ENCODE results near the gene GPD1L.
A peak's percentile ranks its signal among the peaks of the same experiment; 100 is the strongest.

Gene GPD1L

GRCh38 chr3:32140943-32141342, 34.5 kb downstream of the GPD1L start:
- no peak for DNase-seq

DNA sequence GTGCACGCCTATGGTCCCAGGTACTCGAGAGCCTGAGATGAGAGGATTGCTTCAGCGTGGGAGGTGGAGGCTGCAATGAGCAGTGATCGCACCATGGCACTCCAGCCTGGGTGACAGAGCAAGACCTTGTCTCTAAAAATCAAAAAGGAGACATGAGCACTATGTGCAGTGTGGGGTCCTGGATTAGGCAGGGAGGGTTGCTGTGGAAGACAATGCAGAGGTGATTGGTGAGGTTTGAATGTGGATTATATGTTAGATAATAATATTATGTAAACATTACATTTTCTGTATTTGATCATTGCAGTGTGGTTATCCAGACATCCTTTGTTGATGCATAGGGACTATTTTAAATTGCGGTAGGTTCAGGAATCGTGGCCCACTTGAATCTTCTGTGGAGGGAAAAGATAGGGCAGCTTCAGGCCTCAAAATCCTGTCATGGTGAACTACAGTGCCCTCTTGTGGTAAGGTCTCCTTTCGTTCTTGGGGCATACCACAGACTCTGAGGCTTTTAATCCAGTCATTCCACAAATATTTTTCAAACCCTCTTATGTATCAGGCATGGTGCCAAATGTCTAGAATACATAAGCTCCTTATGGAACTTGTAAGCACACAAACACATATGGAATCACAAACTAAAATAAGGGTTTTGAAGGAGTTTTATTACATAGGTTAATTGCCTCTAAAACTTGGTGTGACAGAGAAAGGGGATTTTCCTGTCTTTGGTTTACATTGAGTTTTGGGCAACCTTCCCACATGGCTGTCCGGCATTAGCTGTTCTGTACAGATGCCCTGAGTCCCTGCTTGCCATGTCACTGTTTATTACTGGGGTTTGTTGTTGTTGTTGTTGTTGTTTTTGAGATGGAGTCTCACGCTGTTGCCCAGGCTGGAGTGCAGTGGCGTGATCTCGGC, 37.7 kb downstream of the GPD1L start:
- peak; percentile 26 to 49 for DNase-seq

DNA sequence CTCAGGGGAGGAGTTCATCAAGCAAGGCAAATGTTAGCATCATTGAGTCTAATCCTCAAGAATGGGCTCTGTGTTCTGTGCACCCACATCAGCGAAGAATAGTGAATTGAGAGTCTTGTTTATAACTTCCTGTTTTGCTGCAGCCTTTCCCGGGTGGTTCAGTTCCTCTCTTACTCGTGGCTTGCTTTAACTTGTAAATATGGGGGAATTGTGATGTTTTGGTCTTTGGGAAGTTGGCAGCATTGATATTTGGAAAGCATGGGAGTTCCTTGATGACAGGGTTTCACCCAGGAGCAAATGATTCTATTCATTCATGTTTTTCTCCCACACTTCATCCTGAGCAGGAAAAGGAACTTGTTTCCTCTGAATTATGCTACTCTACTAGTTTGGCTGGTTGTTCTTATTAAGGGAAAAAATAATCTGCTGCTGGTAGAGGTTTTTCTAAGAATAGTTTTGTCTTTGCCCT, 40.4 kb downstream of the GPD1L start:
- DNase-seq: no peak

GRCh38 chr3:32147509-32147908, 41.1 kb downstream of the GPD1L start:
- no peak for DNase-seq

DNA sequence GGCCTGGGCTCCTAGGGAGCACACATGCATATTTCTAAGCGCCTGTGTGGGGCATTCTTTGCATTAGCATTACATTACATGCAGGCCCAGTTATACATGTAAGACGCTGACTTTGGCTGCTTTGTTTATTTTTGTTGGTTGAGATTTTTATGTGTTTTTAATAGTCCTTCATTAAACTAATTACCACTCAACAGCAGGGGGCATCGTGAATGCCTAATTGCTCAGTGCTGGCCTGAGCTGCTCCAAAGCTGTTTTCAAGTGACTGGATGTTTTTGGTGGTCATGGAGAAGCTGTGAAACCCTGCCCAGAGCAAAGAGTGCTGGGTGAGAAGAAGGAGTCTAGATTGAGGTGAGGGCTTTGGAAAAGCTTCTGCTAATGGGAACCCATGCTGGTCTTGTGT, 41.5 kb downstream of the GPD1L start:
- no peak for DNase-seq

DNA sequence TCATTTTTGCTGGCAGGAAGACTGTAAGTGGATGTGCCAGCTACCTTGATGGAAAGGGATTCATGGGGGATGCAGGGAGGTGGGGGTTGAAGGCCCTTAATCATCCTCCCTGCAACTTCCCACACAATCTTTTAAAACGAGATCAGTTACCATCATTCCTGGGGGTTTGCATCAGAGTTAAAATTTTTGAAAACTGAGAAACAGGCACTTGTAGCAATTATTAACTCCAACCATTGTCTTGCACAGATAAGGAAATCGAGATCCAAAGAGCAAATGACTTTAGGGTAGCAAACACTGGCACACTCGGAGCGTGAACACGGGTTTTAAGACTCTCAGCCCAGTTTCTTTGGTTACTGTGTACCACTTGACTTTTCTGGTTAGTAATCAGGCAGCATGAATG, 41.9 kb downstream of the GPD1L start:
- DNase-seq: no peak

DNA sequence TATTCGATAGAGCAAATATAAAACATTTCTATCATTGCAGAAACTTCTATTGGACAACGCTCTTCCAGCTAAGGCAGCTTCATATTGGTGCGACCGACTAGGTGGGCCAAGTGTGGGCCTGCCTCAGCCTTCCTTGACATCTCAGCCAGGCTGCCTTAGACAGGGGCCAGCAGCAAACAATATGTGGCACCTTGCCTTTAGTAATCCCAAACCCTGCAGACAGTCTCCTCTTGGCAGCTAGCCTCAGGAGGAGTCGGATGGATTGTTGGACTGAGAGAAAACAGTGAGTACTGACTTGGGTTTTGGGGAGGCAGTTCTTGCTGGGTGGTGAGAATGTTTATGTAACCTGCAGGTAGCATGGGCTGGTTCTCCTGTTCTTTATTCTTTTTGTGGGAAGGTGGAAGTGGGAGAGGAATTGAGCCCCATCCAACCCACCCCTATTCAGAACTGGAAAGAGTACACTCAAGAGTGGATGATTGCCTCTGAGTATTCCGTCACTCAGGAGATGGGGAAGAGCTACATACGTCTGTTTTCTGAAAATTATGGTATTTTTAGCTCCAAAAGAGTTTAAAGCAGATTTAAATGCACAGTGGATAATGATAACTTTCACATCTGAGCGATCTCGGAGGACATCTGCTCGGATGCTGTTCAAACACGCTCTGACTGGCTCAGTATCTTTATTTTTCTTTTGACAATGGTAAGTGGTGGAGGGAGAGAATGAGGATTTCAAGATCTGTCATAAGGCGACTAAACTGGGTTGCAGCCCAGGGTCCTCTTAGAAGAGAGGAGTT, 47.2 kb downstream of the GPD1L start:
- no peak for DNase-seq

- DNase-seq: no peak
Observed at GRCh38 chr3:32154205-32154579, 47.8 kb downstream of the GPD1L start.

GRCh38 chr3:32155117-32155516, 48.7 kb downstream of the GPD1L start:
- DNase-seq: no peak

DNA sequence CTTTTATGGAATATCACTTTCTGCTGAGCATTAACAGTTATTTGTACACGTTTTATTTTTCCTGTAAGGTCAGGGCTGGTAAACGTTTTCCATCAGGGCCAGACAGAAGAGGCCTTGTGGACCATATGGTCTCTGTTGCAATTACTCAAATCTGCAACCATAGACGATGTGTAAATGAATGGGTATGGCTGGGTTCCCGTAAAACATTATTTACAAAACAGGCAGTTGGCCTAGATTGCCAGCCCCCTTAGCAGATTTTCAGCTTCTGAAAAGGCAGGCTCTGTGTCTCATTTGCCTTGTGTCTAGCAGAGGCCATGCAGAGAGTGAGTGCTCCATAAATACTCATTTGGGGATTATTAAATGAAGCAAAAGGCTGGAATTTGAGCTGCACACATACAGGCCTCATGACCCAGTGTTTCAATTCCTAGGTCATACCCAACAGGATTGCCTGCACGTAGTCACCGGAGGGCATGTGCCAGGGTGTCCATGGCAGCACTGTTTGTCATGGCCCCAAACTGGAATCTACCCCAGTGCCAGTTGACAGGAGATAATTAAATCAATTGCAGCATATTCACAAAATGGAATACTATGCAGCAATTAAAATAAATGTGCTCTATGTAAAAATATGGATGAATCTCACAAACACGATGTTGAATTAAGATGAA, 51.3 kb downstream of the GPD1L start:
- no peak for DNase-seq

DNA sequence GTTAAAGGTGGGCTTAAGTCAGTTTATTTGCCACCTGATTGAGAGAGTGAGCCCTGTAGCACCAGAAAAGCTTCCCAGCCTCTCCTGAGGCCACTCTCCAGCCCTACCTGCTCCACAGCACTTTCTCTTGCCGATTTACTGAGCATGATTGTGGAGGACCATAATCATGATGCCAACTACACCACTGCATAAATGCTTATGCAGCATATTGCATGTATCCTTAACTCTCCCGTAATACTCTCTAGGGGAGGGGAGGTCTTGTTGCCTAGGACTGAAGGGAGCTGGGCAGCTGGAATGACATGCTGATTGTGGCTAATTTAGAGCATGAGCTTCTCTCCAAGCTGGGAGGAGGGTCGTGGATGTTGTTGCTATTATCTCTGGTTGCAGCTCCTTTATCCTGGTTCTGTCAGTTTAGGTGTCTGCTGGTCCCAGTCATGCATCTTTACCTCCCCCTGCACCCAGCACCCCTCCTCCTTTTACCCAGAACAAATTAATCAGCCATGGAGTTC, 54.3 kb downstream of the GPD1L start:
- DNase-seq: no peak

DNA sequence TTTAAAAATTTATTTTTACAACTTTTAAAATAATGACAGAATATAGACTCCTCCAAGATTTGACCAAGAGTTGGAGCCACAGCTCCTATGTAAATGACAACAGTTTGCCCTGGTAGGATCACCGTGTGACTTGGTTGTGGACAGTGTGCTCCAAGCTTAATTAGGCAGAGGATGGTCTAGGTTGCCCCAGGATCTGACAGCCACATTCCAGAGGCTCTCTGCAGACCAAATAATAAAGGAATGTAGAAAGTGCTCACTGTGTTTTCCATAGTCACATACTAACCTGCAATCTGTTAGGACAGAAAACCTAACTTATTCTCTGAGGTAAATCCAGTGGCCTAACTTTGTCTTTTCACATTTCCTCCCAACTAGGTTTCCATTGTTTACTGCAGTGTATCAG, 59.0 kb downstream of the GPD1L start:
- no peak for DNase-seq

GRCh38 chr3:32166654-32167053, 60.2 kb downstream of the GPD1L start:
- DNase-seq: no peak

DNA sequence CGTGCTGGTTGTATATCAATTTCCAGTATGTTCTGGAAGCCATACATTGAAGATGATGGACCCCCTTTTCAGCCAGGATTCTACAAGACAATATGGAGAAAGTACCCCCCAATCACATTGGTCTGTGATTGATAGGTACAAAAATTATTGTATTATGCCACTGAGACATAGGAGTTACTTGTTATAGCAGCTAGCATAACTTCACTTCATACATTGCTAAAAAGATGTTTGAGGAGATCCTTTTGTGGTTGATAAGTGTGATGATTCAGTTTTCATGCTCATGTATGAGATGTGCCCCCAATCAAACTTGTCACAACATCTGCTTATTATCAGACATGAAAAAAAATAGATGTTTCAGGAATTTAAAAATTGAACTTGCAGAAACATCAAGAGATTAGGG, 66.0 kb downstream of the GPD1L start:
- no peak for DNase-seq

GRCh38 chr3:32175607-32176197, 69.3 kb downstream of the GPD1L start:
- peak; percentile 57 to 71 for DNase-seq

DNA sequence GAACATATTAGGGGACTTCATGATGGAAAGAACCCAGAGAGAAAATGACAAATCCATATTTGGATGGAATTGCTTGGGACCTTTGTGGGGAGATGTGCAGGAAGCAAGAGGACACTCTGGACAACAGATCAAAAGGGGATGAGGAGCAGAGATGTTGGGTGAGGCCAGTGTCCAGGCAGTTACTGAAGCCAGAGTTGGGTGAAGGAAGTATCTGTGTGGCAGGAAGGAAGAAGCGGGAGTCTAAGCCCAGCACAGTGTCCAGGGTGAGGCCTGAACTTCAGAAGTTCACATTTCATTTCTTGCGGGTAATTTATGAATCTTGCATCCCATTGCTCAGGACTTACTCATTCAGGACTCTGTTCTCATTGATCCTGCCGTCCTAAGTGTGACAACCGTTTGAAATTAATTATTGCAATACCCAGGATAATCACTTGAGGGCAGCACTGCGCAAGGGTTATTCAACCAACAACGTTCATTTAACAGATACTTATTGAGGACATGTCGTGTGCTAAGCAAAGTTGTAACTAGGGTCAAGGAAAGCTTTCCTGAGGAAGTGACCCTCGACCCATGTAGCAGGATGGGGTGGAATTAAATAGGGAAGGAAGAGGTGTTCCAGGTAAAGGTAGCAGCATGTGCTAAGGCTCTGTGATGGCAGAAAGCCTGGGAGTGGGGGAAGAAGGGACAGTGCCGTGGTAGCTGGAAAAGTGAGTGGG, 70.7 kb downstream of the GPD1L start:
- peak; percentile 47 to 71 for DNase-seq

DNA sequence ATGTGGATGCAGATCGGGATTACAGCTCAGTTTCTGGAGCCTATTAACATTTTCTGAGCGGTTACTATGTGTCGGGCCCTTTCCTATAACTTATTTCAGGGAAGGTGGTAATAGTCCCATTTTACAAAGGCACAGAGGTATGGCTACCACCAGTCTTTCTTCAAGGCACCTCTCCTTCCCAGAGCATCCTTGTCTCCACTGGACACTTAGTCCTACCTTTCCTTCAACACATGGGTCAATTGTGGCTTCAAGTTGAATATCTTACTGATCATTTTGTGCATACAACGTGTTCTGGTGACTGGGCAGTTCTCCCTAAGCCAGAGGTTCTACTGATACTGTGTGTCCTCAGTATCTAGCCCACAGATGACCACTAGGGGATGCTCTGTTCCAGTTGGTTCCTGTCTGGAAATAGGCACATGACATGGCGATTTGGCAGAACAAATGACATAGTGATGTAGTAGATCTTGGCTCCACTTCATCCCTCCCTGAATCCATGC, 71.3 kb downstream of the GPD1L start:
- peak; percentile 44 to 48 for DNase-seq

DNA sequence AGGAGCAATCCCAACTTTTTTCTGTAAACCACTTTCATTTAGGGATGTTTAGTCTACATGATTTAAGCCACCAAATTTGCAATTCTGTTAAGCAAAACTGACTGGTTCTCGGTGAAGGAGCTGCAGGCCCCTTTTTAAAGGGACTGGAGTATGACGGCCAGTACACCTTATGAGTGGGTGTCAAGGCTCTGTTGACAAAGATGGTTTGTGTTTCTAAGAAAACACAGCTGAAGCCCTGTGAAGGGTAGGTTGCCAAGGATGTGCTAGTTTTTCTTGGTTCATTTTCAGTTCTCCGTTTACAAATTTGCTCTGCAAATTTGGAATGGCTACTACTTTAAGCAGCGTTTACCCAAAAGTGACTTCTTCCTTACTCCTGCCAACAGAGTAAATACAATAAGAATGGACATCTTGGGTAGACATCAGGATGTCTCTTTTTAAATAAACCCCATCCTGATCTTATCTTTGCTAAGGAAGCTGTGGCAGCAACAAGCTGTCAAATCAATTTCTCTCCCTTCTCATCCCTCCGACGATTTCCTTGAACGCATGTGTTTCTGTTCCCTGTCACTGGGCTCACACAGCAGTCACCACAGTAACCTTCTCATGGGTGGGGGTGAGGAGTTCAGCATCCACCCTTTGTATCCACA, 73.8 kb downstream of the GPD1L start:
- DNase-seq: no peak

DNA sequence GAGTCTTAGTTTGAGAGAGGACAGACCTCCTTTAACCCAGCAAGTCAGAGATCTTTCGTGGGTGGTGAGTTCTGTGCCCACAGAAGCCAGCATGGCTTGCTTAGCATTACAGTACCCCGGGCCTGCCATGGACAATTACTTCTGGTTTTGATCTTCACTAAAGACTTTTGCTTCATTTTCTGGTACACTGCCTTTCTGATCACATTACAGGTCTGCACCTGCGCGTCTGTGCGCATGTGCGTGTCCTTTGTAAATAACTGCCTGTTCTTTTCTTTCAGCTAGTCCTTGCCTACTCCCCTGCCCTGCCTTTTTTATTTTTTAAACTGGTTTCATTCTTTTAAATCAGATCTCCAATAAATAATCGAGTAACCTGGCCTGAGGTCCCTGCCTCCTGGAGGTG, 74.9 kb downstream of the GPD1L start:
- no peak for DNase-seq

GRCh38 chr3:32181796-32182195, 75.4 kb downstream of the GPD1L start:
- no peak for DNase-seq

DNA sequence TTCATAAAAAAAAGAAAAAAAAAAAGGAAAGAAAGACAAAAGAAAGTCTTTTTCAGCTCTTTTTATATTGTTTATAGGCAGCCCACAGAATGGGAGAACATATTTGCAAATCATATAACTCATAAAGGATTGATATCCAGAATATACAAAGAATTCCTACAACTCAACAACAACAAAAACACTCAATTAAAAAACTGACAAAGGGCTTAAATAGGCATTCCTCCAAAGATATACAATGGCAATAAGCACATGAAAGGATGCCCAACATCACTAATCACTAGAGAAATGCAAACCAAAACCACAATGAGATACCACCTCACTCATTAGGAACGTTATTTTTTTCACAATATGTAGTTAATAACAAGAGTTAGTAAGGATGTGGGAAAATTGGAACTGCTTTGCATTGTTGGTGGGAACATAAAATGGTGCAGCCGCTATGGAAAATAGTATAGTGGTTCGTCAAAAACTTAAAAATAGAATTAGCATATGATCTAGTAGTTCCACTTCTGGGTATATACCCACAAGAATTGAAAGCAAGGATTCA, 77.8 kb downstream of the GPD1L start:
- no peak for DNase-seq
